Measurements from ENCODE around the gene MGMT.

Gene MGMT

DNA sequence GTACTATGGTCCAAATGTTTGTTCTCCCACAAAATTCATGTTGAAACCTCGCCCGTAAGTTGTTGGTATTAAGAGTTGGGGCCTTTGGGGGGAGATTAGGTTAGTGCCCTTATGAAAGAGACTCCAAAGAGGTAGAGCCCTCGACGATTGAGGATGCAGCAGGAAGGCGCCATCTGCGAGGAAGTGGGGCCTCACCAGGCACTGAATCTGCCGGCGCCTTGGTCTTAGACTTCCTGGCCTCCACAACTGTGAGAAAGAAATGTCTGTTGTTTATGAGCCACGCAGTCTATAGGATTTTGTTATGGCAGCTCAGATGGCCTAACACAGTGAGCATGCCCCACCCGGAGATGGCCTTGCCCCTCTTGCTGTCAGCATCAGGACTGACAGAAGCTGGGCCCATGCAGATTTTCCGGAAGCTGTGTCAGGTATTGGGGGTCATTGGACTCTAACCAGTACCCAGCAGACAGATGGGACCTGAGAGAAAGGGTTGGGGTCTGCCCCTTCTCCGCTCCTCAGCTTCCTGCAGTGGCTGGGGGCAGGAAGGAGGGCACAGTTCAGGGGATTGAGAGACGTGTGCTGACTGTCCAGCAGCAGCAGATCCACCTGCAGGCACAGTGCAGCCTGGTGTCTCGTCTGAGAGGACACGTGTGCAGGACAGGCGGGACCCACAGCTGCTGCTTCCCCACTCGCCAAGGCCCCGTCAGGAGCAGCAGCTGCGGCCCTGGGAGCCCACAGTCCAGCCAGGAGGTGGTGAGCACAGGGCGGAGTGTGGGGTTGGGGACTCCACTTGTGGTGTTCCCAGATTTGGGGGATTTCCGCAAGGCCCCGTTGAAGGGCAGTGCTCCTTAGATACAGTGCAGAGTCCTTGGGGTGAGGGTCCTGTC is 47.8 kb downstream of the MGMT start:
- Histone ChIP-seq H3K9ac (ENCODE audit: low read length) (peak overlapping the region; percentile 56), H3K4me2 (ENCODE audit: low read length) (peak overlapping the region; percentile 60), H3K4me3 (ENCODE audit: low read depth, low read length, poor library complexity, severe bottlenecking) (peak overlapping the region; percentile 39), H4K20me1 (ENCODE audit: insufficient read depth, low read length) (no peaks in the 10 kb centered on the region), H2AFZ (ENCODE audit: low read length) (no peak overlapping the region), H3K9me3 (ENCODE audit: low read length) (0 out of 2 replicates have a peak, but pooled peaks cover 2% of the 10 kb centered on the region), H3K36me3 (ENCODE audit: insufficient read depth, low read length) (peaks cover 4% of the 10 kb centered on the region), H3K79me2 (ENCODE audit: insufficient read depth, low read length) (peaks cover 30% of the 10 kb centered on the region), H3K27me3 (ENCODE audit: insufficient read depth, low read length) (no peaks in the 10 kb centered on the region), H3K4me1 (ENCODE audit: insufficient read depth, low read length, severe bottlenecking) (peaks cover 71% of the 10 kb centered on the region), H3F3A (ENCODE audit: insufficient read depth, low read length) (no peaks in the 10 kb centered on the region; the same call in 1 of the 2 replicates), H3K9me2 (ENCODE audit: low read depth, low read length) (no peaks in the 10 kb centered on the region), H3K27ac (ENCODE audit: low read depth, low read length, poor library complexity, severe bottlenecking) (peak overlapping the region; percentile 85)
- TF ChIP-seq, protein P1, sequence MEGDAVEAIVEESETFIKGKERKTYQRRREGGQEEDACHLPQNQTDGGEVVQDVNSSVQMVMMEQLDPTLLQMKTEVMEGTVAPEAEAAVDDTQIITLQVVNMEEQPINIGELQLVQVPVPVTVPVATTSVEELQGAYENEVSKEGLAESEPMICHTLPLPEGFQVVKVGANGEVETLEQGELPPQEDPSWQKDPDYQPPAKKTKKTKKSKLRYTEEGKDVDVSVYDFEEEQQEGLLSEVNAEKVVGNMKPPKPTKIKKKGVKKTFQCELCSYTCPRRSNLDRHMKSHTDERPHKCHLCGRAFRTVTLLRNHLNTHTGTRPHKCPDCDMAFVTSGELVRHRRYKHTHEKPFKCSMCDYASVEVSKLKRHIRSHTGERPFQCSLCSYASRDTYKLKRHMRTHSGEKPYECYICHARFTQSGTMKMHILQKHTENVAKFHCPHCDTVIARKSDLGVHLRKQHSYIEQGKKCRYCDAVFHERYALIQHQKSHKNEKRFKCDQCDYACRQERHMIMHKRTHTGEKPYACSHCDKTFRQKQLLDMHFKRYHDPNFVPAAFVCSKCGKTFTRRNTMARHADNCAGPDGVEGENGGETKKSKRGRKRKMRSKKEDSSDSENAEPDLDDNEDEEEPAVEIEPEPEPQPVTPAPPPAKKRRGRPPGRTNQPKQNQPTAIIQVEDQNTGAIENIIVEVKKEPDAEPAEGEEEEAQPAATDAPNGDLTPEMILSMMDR (IDR thresholded peaks at IDR 0.05; ENCODE audit: low read length): no peak
- TF ChIP-seq EZH2 (IDR thresholded peaks at IDR 0.05; ENCODE audit: borderline replicate concordance, low read length): no peak

DNA sequence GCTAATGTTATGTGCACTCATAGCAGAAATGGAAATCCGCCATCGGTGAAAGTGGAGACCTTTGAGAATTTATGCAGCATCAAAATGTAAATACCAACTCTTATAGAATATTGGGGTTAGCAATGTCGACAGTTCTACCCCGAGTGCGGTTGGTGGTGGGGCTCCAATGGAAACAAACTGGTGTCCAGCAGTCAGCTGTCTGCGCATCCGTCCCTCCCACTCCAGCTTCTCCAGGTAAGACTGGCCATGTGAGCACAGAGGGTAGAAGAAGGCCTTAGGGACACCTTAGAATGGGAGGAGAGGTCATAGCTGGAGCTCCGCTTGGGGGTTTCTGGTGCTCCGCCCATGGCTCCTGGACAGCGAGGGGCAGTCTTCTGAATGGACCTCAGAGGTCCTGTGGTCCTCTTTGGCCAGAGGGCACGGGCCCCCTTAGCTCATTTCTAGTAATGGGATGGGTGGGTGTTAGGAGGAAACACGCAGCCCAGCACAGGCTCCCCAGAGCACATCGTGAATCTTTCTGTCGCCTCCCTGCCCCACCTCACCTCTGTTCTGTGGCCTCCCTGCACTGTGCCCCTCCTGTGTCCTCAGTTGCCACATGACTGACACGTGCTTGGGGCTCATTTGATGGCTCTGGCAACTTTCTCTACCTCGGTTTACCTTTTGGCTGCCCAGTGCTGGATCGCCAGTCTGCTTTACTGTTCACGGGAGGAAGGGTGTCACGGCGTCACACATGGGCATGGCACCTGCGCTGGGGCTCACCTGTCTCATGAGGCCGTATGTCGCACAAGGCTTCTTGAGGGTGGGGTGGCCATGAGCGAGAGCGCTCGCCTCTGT is 50.0 kb downstream of the MGMT start:
- no peaks in the 10 kb centered on the region for H3K9me2 ChIP-seq (ENCODE audit: low read depth, low read length)
- H3K36me3 ChIP-seq (ENCODE audit: insufficient read depth, low read length): peaks cover 4% of the 10 kb centered on the region
- H4K20me1 ChIP-seq (ENCODE audit: insufficient read depth, low read length): no peaks in the 10 kb centered on the region
- peak overlapping the region; percentile 81 for H3K27ac ChIP-seq (ENCODE audit: low read depth, low read length, poor library complexity, severe bottlenecking)
- no peak overlapping the region for H3K4me2 ChIP-seq (ENCODE audit: low read length)
- H3K9ac ChIP-seq (ENCODE audit: low read length): no peak overlapping the region
- H3F3A ChIP-seq (ENCODE audit: insufficient read depth, low read length): no peaks in the 10 kb centered on the region; the same call in 1 of the 2 replicates
- no peak overlapping the region for H2AFZ ChIP-seq (ENCODE audit: low read length)
- peaks cover 21% of the 10 kb centered on the region for H3K79me2 ChIP-seq (ENCODE audit: insufficient read depth, low read length)
- H3K4me1 ChIP-seq (ENCODE audit: insufficient read depth, low read length, severe bottlenecking): peaks cover 58% of the 10 kb centered on the region
- TF ChIP-seq EZH2 (IDR thresholded peaks at IDR 0.05; ENCODE audit: borderline replicate concordance, low read length): no peak
- TF ChIP-seq, protein P1 (IDR thresholded peaks at IDR 0.05; ENCODE audit: low read length): no peak
- no peak overlapping the region for H3K4me3 ChIP-seq (ENCODE audit: low read depth, low read length, poor library complexity, severe bottlenecking)
- H3K27me3 ChIP-seq (ENCODE audit: insufficient read depth, low read length): no peaks in the 10 kb centered on the region
- H3K9me3 ChIP-seq (ENCODE audit: low read length): 0 out of 2 replicates have a peak, but pooled peaks cover 2% of the 10 kb centered on the region

DNA sequence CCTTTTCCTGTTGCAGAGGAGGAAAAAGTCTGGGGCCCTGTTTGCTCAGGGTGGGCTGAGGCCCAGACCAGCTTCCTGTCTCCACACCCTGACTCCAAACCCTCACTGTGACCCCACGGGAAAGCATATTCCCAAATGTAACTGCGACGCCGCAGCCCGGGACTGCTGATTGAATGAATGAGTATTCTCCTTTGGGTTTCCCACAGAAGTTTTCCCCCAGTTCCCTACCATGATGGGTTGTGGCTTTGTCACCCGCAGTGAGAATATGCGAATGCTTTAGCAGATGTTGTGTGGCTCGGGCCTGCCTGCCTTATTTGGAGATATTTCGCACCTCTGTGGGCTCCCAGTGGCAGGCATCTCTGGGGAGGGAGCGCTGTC is 50.6 kb downstream of the MGMT start:
- peaks cover 4% of the 10 kb centered on the region for H3K36me3 ChIP-seq (ENCODE audit: insufficient read depth, low read length)
- no peak overlapping the region for H2AFZ ChIP-seq (ENCODE audit: low read length)
- peaks cover 21% of the 10 kb centered on the region for H3K79me2 ChIP-seq (ENCODE audit: insufficient read depth, low read length)
- TF ChIP-seq, protein P1 (IDR thresholded peaks at IDR 0.05; ENCODE audit: low read length): no peak
- no peak for TF ChIP-seq EZH2 (IDR thresholded peaks at IDR 0.05; ENCODE audit: borderline replicate concordance, low read length)
- no peak overlapping the region for H3K4me2 ChIP-seq (ENCODE audit: low read length)
- H3F3A ChIP-seq (ENCODE audit: insufficient read depth, low read length): no peaks in the 10 kb centered on the region; the same call in 1 of the 2 replicates
- no peak overlapping the region; the same call in 1 of the 2 replicates for H3K9ac ChIP-seq (ENCODE audit: low read length)
- 0 out of 2 replicates have a peak, but pooled peaks cover 2% of the 10 kb centered on the region for H3K9me3 ChIP-seq (ENCODE audit: low read length)
- no peak overlapping the region for H3K4me3 ChIP-seq (ENCODE audit: low read depth, low read length, poor library complexity, severe bottlenecking)
- H3K4me1 ChIP-seq (ENCODE audit: insufficient read depth, low read length, severe bottlenecking): peaks cover 57% of the 10 kb centered on the region
- peak overlapping the region; percentile 81 for H3K27ac ChIP-seq (ENCODE audit: low read depth, low read length, poor library complexity, severe bottlenecking)
- H3K9me2 ChIP-seq (ENCODE audit: low read depth, low read length): no peaks in the 10 kb centered on the region
- H4K20me1 ChIP-seq (ENCODE audit: insufficient read depth, low read length): no peaks in the 10 kb centered on the region
- no peaks in the 10 kb centered on the region for H3K27me3 ChIP-seq (ENCODE audit: insufficient read depth, low read length)

All from OCI-LY1 (cell line).